HepG2 (cell line): ENCODE data around the gene GJD3. TPM values are rescaled to one million over a fixed set of nuclear protein-coding genes. Genes with fewer than 3 reads are reported as not detected.

Experiments used
- CCDC6 ChIP-seq: sonication (generic); formaldehyde crosslinking; IDR thresholded peaks from 2 replicates; pipeline ENCODE4 v1.8.1; 2022; ENCODE audit warnings: mild to moderate bottlenecking, missing genetic modification reagents, moderate library complexity
- DR1 ChIP-seq: sonication (generic); formaldehyde crosslinking; IDR thresholded peaks from 2 replicates; pipeline ENCODE4 v1.8.0; 2021; ENCODE audit warnings: mild to moderate bottlenecking, missing genetic modification reagents, inconsistent platforms
- HOXA9 ChIP-seq: sonication (generic); formaldehyde crosslinking; IDR thresholded peaks from 2 replicates; pipeline ENCODE4 v1.8.1; 2022; ENCODE audit warnings: missing genetic modification reagents, mild to moderate bottlenecking, moderate library complexity, borderline replicate concordance
- MYC ChIP-seq: sonication (generic); formaldehyde crosslinking; IDR thresholded peaks from 2 replicates; pipeline ENCODE4 v1.9.0; 2021; ENCODE audit warnings: missing genetic modification reagents, borderline replicate concordance
- RFXANK ChIP-seq: IDR thresholded peaks from 2 replicates; pipeline ENCODE4 v1.6.1; 2016
- SALL1 ChIP-seq: sonication (generic); formaldehyde crosslinking; IDR thresholded peaks from 2 replicates; pipeline ENCODE4 v1.8.0; 2022; ENCODE audit warnings: mild to moderate bottlenecking, missing genetic modification reagents
- SAP130 ChIP-seq: IDR thresholded peaks from 2 replicates; pipeline ENCODE4 v1.6.1; 2016; ENCODE audit warnings: low read depth
- STAT5B ChIP-seq: sonication (generic); formaldehyde crosslinking; IDR thresholded peaks from 2 replicates; pipeline ENCODE4 v1.4.0; 2020; ENCODE audit warnings: missing genetic modification reagents
- SYNCRIP ChIP-seq: fragments of 200-400 bp; formaldehyde crosslinking; IDR thresholded peaks from 2 replicates; pipeline ENCODE4 v1.6.1; 2018; ENCODE audit warnings: mild to moderate bottlenecking, low read depth, low read length; ENCODE audit not compliant: insufficient read depth
- TBX2 ChIP-seq: sonication (generic); formaldehyde crosslinking; IDR thresholded peaks from 2 replicates; pipeline ENCODE4 v1.5.0; 2020; ENCODE audit warnings: missing genetic modification reagents, mild to moderate bottlenecking, borderline replicate concordance
- TEAD3 ChIP-seq: optimal IDR thresholded peaks from 2 replicates; pipeline ENCODE3; 2016; ENCODE audit warnings: borderline replicate concordance
- TGIF2 ChIP-seq: IDR thresholded peaks from 2 replicates; pipeline ENCODE4 v1.6.1; 2016; ENCODE audit warnings: control low read depth, missing compliant biosample characterization
- ZBTB7A ChIP-seq: sonication (generic); formaldehyde crosslinking; IDR thresholded peaks from 2 replicates; pipeline ENCODE4 v1.8.0; 2022; ENCODE audit warnings: mild to moderate bottlenecking, missing genetic modification reagents
- ZNF224 ChIP-seq: sonication (generic); formaldehyde crosslinking; IDR thresholded peaks from 2 replicates; pipeline ENCODE4 v1.5.0; 2020; ENCODE audit warnings: mild to moderate bottlenecking, missing genetic modification reagents
- ZNF329 ChIP-seq: sonication (generic); formaldehyde crosslinking; IDR thresholded peaks from 2 replicates; pipeline ENCODE4 v1.9.0; 2021; ENCODE audit warnings: low read depth, mild to moderate bottlenecking, missing genetic modification reagents
- ZNF530 ChIP-seq: sonication (generic); formaldehyde crosslinking; IDR thresholded peaks from 2 replicates; pipeline ENCODE4 v1.5.0; 2020; ENCODE audit warnings: low read depth, mild to moderate bottlenecking, missing genetic modification reagents
- ZNF572 ChIP-seq: sonication (generic); formaldehyde crosslinking; IDR thresholded peaks from 2 replicates; pipeline ENCODE4 v1.5.1; 2020; ENCODE audit warnings: mild to moderate bottlenecking, missing genetic modification reagents
- ZNF780A ChIP-seq: sonication (generic); formaldehyde crosslinking; IDR thresholded peaks from 2 replicates; pipeline ENCODE4 v1.8.0; 2022; ENCODE audit warnings: mild to moderate bottlenecking, missing genetic modification reagents, moderate library complexity
- polyA plus RNA-seq, 8 experiments: library from polyadenylated mRNA; depleted of rRNA in 3 of 8; stranded (reverse) in 7 of 8; unstranded in 1 of 8; fragments of >200 nt; fragmentation: Illumina TruSeq in 4 of 8; extraction: Trizol in 4 of 8; gene quantifications; 2 replicates each; pipeline versions ENCODE4 v1.2.1 to v1.2.3, GENCODE V29; 2011 to 2016; ENCODE audit warnings: low read depth in 4 of 8, missing spikeins in 1 of 8, mixed read lengths in 1 of 8; ENCODE audit not compliant: insufficient read depth in 1 of 8
- total RNA-seq, 5 experiments: library from RNA; depleted of rRNA; stranded (reverse); fragments of >200 nt; fragmentation: Illumina TruSeq; extraction: Trizol; gene quantifications; 2 replicates each; pipeline ENCODE4 v1.2.3, GENCODE V29; 2016; ENCODE audit warnings: low read depth in 1 of 5
- TF ChIP-seq, protein P1 (sequence below): sonication (generic); formaldehyde crosslinking; IDR thresholded peaks from 2 replicates; pipeline ENCODE4 v1.5.0; 2020; ENCODE audit warnings: missing genetic modification reagents, mild to moderate bottlenecking, borderline replicate concordance
- TF ChIP-seq, protein P2 (sequence below): sonication (generic); formaldehyde crosslinking; conservative IDR thresholded peaks from 2 replicates; pipeline ENCODE4 v1.8.1; 2023; ENCODE audit warnings: missing genetic modification reagents
- TF ChIP-seq, protein P3 (sequence below): sonication (generic); formaldehyde crosslinking; conservative IDR thresholded peaks from 2 replicates; pipeline ENCODE4 v1.4.0; 2020; ENCODE audit warnings: missing genetic modification reagents
- TF ChIP-seq, protein P4 (sequence below): sonication (generic); formaldehyde crosslinking; IDR thresholded peaks from 2 replicates; pipeline ENCODE4 v1.4.0; 2020; ENCODE audit warnings: missing genetic modification reagents, borderline replicate concordance
- TF ChIP-seq, protein P5 (sequence below): sonication (generic); formaldehyde crosslinking; IDR thresholded peaks from 2 replicates; pipeline ENCODE4 v1.8.0; 2022; ENCODE audit warnings: mild to moderate bottlenecking, missing genetic modification reagents, borderline replicate concordance

GJD3 gene
- total and polyA plus RNA-seq, 2 of the 13 experiments (the other 11 are each of a cell fraction or from before 2014, with no cell fraction given) = not detected

DNA sequence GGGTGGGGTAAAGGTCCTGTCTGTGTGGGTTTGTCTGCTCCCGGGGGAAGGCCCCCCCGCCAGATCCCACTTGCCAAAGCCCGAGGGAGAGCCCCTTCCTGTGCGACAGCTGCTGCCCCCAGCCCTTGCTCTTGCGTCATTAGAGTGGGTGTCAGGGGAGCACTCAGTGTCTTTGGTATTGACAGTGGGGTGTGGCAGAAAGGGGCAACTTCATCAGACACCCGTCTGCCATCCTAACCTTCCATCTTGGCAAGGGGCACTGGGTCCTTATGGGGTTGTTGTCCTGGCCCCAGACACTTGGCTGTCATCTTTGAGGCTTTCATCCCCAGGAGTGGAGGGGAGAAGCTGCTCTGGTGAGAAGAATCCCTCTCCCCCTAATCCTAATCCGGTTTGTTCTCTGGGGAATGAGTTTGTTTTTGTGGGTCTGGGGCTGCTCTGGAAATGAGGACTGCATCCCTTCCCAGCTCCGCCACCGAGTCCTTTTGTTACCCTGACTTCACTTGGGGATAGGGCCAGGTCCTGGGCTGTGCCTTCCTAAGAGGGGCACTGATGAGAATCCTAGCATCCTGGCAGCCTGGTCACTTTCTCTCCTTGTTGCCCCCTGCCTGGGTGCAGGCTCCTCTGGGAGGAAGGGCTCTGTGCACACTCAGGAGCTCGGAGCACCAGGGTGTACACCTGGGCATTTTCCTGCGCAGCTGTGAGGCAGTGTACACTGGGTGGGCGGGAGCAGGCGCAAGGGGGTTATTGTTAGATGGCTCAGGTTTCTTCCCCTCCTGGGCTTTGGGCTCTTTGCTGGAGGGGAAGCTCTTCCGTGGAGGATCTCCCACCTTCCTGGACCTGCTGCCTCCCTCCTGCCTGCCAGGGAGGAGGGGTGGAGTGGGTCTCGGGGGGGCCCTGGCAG, 21.1 kb downstream of the GJD3 start (continued):
- TF ChIP-seq SYNCRIP (no peak), ZNF530 (no peak), TEAD3 (CRISPR knock-in tag) (no peak), STAT5B (CRISPR knock-in tag) (no peak), MYC (CRISPR knock-in tag) (no peak), SALL1 (no peak), TGIF2 (no peak), RFXANK (no peak), ZNF224 (CRISPR knock-in tag) (0 out of 2 replicates have a peak, but pooled peaks have one; percentile 35), TBX2 (CRISPR knock-in tag) (0 out of 2 replicates have a peak, but pooled peaks have one; percentile 8), ZNF572 (0 out of 2 replicates have a peak, but pooled peaks have one; percentile 27), ZNF329 (CRISPR knock-in tag) (no peak), SAP130 (CRISPR knock-in tag) (peak; percentile 25; the same call in 1 of the 2 replicates), CCDC6 (CRISPR knock-in tag) (0 out of 2 replicates have a peak, but pooled peaks have one; percentile 11), ZBTB7A (CRISPR knock-in tag) (no peak), DR1 (no peak), ZNF780A (CRISPR knock-in tag) (no peak), HOXA9 (CRISPR knock-in tag) (no peak)
- TF ChIP-seq, protein P1, sequence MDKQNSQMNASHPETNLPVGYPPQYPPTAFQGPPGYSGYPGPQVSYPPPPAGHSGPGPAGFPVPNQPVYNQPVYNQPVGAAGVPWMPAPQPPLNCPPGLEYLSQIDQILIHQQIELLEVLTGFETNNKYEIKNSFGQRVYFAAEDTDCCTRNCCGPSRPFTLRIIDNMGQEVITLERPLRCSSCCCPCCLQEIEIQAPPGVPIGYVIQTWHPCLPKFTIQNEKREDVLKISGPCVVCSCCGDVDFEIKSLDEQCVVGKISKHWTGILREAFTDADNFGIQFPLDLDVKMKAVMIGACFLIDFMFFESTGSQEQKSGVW (CRISPR knock-in tag) = no peak
- TF ChIP-seq, protein P2, sequence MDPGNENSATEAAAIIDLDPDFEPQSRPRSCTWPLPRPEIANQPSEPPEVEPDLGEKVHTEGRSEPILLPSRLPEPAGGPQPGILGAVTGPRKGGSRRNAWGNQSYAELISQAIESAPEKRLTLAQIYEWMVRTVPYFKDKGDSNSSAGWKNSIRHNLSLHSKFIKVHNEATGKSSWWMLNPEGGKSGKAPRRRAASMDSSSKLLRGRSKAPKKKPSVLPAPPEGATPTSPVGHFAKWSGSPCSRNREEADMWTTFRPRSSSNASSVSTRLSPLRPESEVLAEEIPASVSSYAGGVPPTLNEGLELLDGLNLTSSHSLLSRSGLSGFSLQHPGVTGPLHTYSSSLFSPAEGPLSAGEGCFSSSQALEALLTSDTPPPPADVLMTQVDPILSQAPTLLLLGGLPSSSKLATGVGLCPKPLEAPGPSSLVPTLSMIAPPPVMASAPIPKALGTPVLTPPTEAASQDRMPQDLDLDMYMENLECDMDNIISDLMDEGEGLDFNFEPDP (CRISPR knock-in tag) = no peak
- TF ChIP-seq, protein P3, sequence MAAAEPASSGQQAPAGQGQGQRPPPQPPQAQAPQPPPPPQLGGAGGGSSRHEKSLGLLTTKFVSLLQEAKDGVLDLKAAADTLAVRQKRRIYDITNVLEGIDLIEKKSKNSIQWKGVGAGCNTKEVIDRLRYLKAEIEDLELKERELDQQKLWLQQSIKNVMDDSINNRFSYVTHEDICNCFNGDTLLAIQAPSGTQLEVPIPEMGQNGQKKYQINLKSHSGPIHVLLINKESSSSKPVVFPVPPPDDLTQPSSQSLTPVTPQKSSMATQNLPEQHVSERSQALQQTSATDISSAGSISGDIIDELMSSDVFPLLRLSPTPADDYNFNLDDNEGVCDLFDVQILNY = no peak
- TF ChIP-seq, protein P4, sequence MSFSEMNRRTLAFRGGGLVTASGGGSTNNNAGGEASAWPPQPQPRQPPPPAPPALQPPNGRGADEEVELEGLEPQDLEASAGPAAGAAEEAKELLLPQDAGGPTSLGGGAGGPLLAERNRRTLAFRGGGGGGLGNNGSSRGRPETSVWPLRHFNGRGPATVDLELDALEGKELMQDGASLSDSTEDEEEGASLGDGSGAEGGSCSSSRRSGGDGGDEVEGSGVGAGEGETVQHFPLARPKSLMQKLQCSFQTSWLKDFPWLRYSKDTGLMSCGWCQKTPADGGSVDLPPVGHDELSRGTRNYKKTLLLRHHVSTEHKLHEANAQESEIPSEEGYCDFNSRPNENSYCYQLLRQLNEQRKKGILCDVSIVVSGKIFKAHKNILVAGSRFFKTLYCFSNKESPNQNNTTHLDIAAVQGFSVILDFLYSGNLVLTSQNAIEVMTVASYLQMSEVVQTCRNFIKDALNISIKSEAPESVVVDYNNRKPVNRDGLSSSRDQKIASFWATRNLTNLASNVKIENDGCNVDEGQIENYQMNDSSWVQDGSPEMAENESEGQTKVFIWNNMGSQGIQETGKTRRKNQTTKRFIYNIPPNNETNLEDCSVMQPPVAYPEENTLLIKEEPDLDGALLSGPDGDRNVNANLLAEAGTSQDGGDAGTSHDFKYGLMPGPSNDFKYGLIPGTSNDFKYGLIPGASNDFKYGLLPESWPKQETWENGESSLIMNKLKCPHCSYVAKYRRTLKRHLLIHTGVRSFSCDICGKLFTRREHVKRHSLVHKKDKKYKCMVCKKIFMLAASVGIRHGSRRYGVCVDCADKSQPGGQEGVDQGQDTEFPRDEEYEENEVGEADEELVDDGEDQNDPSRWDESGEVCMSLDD = no peak
- TF ChIP-seq, protein P5, sequence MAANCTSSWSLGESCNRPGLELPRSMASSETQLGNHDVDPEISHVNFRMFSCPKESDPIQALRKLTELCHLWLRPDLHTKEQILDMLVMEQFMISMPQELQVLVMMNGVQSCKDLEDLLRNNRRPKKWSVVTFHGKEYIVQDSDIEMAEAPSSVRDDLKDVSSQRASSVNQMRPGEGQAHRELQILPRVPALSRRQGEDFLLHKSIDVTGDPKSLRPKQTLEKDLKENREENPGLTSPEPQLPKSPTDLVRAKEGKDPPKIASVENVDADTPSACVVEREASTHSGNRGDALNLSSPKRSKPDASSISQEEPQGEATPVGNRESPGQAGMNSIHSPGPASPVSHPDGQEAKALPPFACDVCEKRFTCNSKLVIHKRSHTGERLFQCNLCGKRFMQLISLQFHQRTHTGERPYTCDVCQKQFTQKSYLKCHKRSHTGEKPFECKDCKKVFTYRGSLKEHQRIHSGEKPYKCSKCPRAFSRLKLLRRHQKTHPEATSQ (CRISPR knock-in tag) = no peak
